Epidermal melanocyte (primary cell): ENCODE results near the gene FSD1L.
"Not testable (repeated sequence)": the region's sequence is repeated elsewhere in the genome, so short reads cannot be mapped to it uniquely, and the experiment has no call there.

Experiments
- DNase-seq: peaks from one replicate; pipeline ENCODE4 v3.0.0; 2011; ENCODE audit warnings: low spot score; ENCODE audit not compliant: insufficient read length

The FSD1L gene

DNA sequence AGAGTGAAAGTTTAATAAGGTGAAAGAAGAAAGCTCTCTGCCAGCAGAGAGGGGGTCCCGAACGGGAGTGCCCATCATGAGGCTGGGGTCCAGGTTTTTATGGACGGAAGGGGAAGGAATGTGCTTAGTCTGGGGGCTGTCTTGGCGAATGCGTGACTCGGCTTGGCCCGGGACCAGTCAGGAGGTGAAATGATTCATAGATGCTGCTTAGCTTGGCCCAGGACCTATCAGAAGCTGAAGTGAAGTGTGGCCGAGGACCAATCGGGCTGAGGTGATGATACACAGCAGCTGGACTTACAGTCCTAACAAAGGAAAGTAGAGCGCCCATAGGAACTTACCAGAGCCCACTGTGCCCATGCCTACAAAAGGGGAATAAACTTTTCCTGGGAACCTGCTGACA, 106.2 kb downstream of the FSD1L start:
- DNase-seq = no peak

- peak; percentile 73 for DNase-seq
These were observed 110.2 kb downstream of the FSD1L start, which contains the start of gene FKTN for GRCh38 chr9:105557804-105558610. TSS of gene FKTN (plus strand) at chr9:105558131. CDS start at chr9:105575033, 16,902 bp downstream.

DNA sequence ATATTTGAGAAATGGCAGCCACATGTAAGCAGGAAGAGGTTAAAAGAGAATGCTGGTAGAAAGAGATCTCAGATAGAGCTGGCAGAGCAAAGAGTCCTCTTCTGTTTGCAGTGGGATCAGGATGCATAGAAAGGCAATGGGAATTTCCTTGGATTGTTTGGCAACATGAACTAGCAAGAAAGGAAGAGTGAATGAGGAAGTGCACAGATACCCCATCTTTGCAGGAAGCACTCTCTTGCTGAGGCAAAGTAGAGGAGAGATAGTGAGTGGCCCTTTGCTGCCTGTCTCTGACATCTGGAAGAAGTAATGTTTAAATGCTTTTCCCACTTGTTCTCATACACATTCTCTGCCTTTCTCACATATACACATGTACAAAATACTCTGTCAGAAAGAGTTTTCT, 124.6 kb downstream of the FSD1L start:
- DNase-seq = no peak

DNA sequence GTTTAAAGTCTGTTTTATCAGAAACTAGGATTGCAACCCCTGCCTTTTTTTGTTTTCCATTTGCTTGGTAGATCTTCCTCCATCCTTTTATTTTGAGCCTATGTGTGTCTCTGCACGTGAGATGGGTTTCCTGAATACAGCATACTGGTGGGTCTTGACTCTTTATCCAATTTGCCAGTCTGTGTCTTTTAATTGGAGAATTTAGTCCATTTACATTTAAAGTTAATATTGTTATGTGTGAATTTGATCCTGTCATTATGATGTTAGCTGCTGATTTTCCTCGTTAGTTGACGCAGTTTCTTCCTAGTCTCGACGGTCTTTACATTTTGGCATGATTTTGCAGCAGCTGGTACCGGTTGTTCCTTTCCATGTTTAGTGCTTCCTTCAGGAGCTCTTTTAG, 132.1 kb downstream of the FSD1L start:
- not testable (repeated sequence) for DNase-seq

GRCh38 chr9:105581550-105581949, 133.7 kb downstream of the FSD1L start:
- not testable (repeated sequence) for DNase-seq

DNA sequence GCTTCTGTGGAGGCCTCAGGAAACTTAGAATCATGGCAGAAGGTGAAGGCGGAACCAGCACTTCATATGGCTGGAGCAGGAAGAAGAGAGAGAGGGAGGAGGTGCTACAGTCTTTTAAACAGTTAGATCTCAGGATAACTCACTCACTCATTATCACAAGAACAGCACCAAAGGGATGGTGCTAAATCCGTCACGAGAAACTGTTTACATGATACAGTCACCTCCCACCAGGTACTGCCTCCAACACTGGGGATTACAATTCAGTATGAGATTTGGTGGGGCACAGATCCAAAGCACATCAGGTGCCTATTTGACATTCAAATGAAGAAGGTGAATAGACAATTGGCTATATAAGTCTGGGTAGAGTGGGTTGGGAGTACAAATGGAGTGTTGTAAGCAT, 145.3 kb downstream of the FSD1L start:
- DNase-seq = no peak
